Astrocyte of the cerebellum (primary cell): Measurements from ENCODE around the gene NMUR1.

Experiments
- DNase-seq: peaks from one replicate; pipeline ENCODE4 v3.0.0-alpha.2; 2011; ENCODE audit warnings: low read depth
- H3K4me3 ChIP-seq: 2 replicates; pipeline ENCODE4 v1.5.1; 2011; ENCODE audit warnings: mild to moderate bottlenecking, low read depth, low read length, moderate library complexity
- CTCF ChIP-seq: IDR thresholded peaks from 2 replicates; pipeline ENCODE4 v1.5.1; 2012; ENCODE audit warnings: low read length, low read depth, moderate library complexity, mild to moderate bottlenecking; ENCODE audit errors: missing control alignments
- in situ Hi-C: cut with HindIII; loops from 2 replicates; pipeline ENCODE4 v1.10.0; 2017; ENCODE audit warnings: low sequenced_read_pairs

Gene NMUR1

DNA sequence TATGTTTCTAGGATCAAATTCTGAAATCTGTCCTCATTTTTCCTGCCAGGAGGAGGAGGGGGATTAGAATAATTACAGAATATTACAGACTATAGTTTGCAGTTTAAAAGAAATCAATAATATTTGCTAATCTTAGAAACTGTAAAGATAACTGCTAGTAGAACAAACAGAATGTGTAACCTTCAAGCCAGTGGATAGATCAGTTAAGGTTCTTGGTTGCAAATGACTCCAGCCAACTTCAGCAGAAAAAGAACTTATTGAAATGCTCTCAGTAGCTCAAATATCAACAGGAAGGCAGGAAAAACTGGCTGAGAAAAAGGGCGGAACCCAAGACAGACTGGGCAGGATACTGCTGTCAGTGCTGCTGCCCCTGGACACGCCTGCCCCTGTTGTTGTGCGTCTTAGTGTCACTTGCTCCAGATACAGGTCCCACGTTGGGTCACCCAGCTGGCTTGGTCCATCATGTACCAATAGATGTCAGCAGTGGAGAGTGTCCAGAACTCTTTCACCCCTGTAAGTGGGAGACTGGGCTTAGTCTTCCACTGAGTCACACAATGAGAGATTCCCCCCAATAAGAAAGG is 10.2 kb downstream of the NMUR1 start:
- DNase-seq: no peak
- in situ Hi-C loops: no loop called here
- no peak overlapping the region for H3K4me3 ChIP-seq
- no peak for TF ChIP-seq CTCF

- in situ Hi-C loops: no loop called here
- TF ChIP-seq CTCF: no peak
- H3K4me3 ChIP-seq: no peak overlapping the region
- no peak for DNase-seq
Measured at GRCh38 chr2:231518771-231519170, 11.5 kb downstream of the NMUR1 start.

DNA sequence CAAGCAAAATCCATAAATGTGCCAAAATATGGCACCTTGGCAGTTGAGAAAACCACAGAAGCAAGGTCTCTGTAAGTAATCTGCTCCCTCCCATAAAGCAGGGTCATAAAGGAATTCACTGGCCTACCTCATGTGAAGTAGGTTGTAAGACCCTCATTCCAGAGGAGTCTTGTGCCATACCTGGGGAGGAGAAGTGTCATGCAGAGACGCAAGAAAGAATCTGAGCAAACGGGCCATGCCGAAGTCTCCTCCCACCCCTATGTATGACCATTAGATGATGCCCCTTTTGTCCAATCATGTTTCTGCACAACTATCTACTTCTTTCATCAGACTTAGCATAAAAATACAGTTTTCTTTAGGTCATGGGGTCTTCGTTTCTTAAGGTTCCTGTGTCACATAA is 14.6 kb downstream of the NMUR1 start:
- H3K4me3 ChIP-seq: no peak overlapping the region
- DNase-seq: no peak
- in situ Hi-C loops: no loop called here
- TF ChIP-seq CTCF: no peak

- in situ Hi-C loops: no loop called here
- no peak for DNase-seq
- peak overlapping the region; percentile 79 for H3K4me3 ChIP-seq
- no peak for TF ChIP-seq CTCF
Measured at GRCh38 chr2:231514951-231515297, 15.3 kb downstream of the NMUR1 start.

DNA sequence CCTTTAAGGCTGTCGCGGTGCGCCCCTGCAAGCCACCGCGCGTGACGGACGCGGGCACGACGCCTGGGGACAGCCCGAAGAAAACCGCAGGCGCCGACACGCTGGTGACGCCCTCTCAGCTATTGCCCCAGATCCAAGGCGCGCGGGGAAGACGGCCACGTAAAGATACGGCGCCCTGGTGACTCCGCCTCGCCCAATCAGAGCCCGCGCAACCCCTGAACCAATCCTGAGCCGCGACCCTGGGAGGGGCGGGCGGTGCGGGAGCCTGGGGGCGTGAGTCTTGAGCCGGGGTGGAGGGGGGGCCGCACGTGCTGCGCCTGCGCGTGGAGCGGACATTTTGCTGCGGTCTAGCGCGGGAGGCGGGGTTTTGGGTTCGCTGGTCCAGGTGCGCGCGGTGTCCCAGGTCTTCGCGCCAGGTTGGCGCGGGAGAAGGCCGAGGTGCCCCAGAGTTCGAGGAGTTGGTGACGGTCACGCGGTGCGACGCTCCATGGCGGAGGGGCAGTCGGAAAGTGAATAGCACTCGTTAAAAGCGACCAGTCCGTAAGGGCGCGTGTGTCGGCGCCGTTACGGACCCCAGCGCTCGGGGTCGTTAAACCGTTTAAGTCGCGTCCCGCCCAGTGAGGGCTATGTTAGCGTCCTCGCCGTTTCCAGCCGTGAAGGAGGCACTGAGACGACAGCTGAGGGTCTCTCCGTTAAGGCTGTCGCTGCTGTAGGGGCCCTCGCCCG is 15.9 kb downstream of the NMUR1 start:
- no peak for TF ChIP-seq CTCF
- in situ Hi-C loops: no loop called here
- peak; percentile 84 for DNase-seq
- H3K4me3 ChIP-seq: peak overlapping the region; percentile 79

- no peak for TF ChIP-seq CTCF
- peak overlapping the region; percentile 79 for H3K4me3 ChIP-seq
- DNase-seq: no peak
- in situ Hi-C loops: no loop called here
Measured at GRCh38 chr2:231513746-231514224, 16.5 kb downstream of the NMUR1 start.
